Endothelial cell of umbilical vein (primary cell): Measurements from ENCODE around the gene KAT6B. TPM values are rescaled to one million over a fixed set of nuclear protein-coding genes. Genes with fewer than 3 reads are reported as not detected.

Experiments used
- BruUV-seq: library from RNA; stranded (reverse); fragments of 400-500 nt; replicated peaks from 2 replicates; lab custom pipeline; 2021; lab: Mats Ljungman, UMichigan
- CTCF ChIA-PET: fragments of 300-600, 350-600 bp; sonication (Branson Sonifier 250); formaldehyde crosslinking; loops from one replicate; lab custom pipeline; 2021; ENCODE audit warnings: antibody characterized with exemption, inconsistent platforms; lab: Charles Lee
- POLR2A ChIA-PET: fragments of 300-600, 350-600 bp; sonication (Branson Sonifier 250); formaldehyde crosslinking; loops from one replicate; lab custom pipeline; 2021; ENCODE audit warnings: antibody characterized with exemption, inconsistent platforms; lab: Charles Lee
- DNase-seq: peaks from one replicate; pipeline ENCODE4 v3.0.0-alpha.2; 2011; ENCODE audit warnings: low read depth, low spot score
- FAIRE-seq: peaks from 2 replicates; lab custom pipeline; 2011; peaks lifted over from hg19 to GRCh38; lab: Jason Lieb, UNC
- H2AFZ ChIP-seq: 2 replicates; pipeline ENCODE4 v1.6.0; 2012; ENCODE audit warnings: low read depth, low read length, control low read depth, inconsistent platforms
- H3K27ac ChIP-seq: 2 replicates; pipeline ENCODE4 v1.5.1; 2011; ENCODE audit warnings: low read depth, mild to moderate bottlenecking, control low read depth, low read length, moderate library complexity; ENCODE audit not compliant: insufficient read depth
- H3K27me3 ChIP-seq, 2 experiments: 2 replicates each; pipeline versions ENCODE4 v1.6.0 to v1.6.1; 2011; ENCODE audit warnings: low read length in 2 of 2, mixed read lengths in 1 of 2; ENCODE audit not compliant: control insufficient read depth in 2 of 2, insufficient read depth in 2 of 2
- H3K36me3 ChIP-seq, 2 experiments: 2 replicates in 1 of 2; 3 replicates in 1 of 2; pipeline ENCODE4 v1.5.1; 2011; ENCODE audit warnings: low read length in 2 of 2, mild to moderate bottlenecking in 1 of 2, moderate library complexity in 1 of 2; ENCODE audit not compliant: control insufficient read depth in 2 of 2, insufficient read depth in 2 of 2; ENCODE audit errors: extremely low read depth in 1 of 2
- H3K4me1 ChIP-seq: 3 replicates; pipeline ENCODE4 v1.5.1; 2011; ENCODE audit warnings: mild to moderate bottlenecking, low read length; ENCODE audit not compliant: control insufficient read depth, insufficient read depth; ENCODE audit errors: extremely low read depth
- H3K4me2 ChIP-seq: 2 replicates; pipeline ENCODE4 v1.6.1; 2011; ENCODE audit warnings: low read length, control low read depth, mixed read lengths; ENCODE audit not compliant: insufficient read depth
- H3K4me3 ChIP-seq, 3 experiments: fragments of 200-600 bp in 1 of 3; sonication (generic), shearing (Covaris generic) in 1 of 3; replicated peaks in 1 of 3; 2 replicates each; pipeline ENCODE4 v1.5.1; 2011 to 2016; ENCODE audit warnings: control low read depth in 3 of 3, low read length in 3 of 3, mild to moderate bottlenecking in 2 of 3, inconsistent platforms in 1 of 3, low read depth in 1 of 3, moderate library complexity in 1 of 3; ENCODE audit not compliant: insufficient read depth in 1 of 3
- H3K79me2 ChIP-seq: 2 replicates; pipeline ENCODE4 v1.6.0; 2012; ENCODE audit warnings: low read length, inconsistent platforms; ENCODE audit not compliant: control insufficient read depth, insufficient read depth
- H3K9ac ChIP-seq: replicated peaks from 2 replicates; pipeline ENCODE3; 2011; ENCODE audit warnings: low read length, control low read depth; ENCODE audit not compliant: insufficient read depth; ENCODE audit errors: extremely low read depth
- H3K9me1 ChIP-seq: replicated peaks from 3 replicates; pipeline ENCODE4 v1.6.0; 2011; ENCODE audit warnings: mild to moderate bottlenecking, low read length; ENCODE audit not compliant: control insufficient read depth, insufficient read depth; ENCODE audit errors: extremely low read depth
- H3K9me3 ChIP-seq: replicated peaks from 2 replicates; pipeline ENCODE4 v1.5.1; 2012; ENCODE audit warnings: low read length, inconsistent platforms; ENCODE audit not compliant: control insufficient read depth, insufficient read depth
- H4K20me1 ChIP-seq: replicated peaks from 2 replicates; pipeline ENCODE3; 2011; ENCODE audit warnings: mild to moderate bottlenecking, low read length; ENCODE audit not compliant: control insufficient read depth, insufficient read depth; ENCODE audit errors: extremely low read depth
- CTCF ChIP-seq, 2 donors: IDR thresholded peaks; 1 replicate in 1 of 2; 2 replicates in 1 of 2; pipeline ENCODE4 v1.5.1; 2011; ENCODE audit warnings: low read length in 2 of 2, mild to moderate bottlenecking in 2 of 2, moderate library complexity in 2 of 2, control low read depth in 1 of 2, inconsistent platforms in 1 of 2, low read depth in 1 of 2; ENCODE audit not compliant: insufficient read depth in 1 of 2; ENCODE audit errors: extremely low read depth in 1 of 2
- EZH2 ChIP-seq: IDR thresholded peaks from 2 replicates; pipeline ENCODE4 v1.6.1; 2012; ENCODE audit warnings: borderline replicate concordance, low read depth, mild to moderate bottlenecking, moderate library complexity, low read length, inconsistent platforms; ENCODE audit not compliant: severe bottlenecking
- FOS ChIP-seq: IDR thresholded peaks from 2 replicates; pipeline ENCODE4 v1.6.1; 2011; ENCODE audit warnings: mild to moderate bottlenecking, low read length, moderate library complexity, borderline replicate concordance; ENCODE audit not compliant: insufficient read depth
- GATA2 ChIP-seq: IDR thresholded peaks from 2 replicates; pipeline ENCODE4 v1.7.0; 2011; ENCODE audit warnings: low read depth, mild to moderate bottlenecking, moderate library complexity, mixed read lengths, low read length; ENCODE audit not compliant: insufficient read length, insufficient read depth
- JUN ChIP-seq: IDR thresholded peaks from 2 replicates; pipeline ENCODE4 v1.6.1; 2011; ENCODE audit warnings: borderline replicate concordance, low read depth; ENCODE audit not compliant: insufficient read length, insufficient read depth
- MAX ChIP-seq: IDR thresholded peaks from 2 replicates; pipeline ENCODE4 v1.6.1; 2011; ENCODE audit not compliant: insufficient read depth, insufficient read length
- MYC ChIP-seq: IDR thresholded peaks from one replicate; pipeline ENCODE4 v1.6.1; 2011; ENCODE audit warnings: mild to moderate bottlenecking, low read depth, low read length
- POLR2A ChIP-seq: IDR thresholded peaks from 2 replicates; pipeline ENCODE4 v1.6.1; 2012; ENCODE audit warnings: low read depth, mild to moderate bottlenecking, control low read depth, low read length
- POLR2AphosphoS5 ChIP-seq: IDR thresholded peaks from 2 replicates; pipeline ENCODE4 v1.6.1; 2012; ENCODE audit warnings: low read depth, mild to moderate bottlenecking, control low read depth, low read length, moderate library complexity; ENCODE audit not compliant: insufficient read depth
- dilution Hi-C: fragments of 300-500 bp; cut with MboI; formaldehyde crosslinking; loops from one replicate; pipeline ENCODE4 v1.15.0; 2019; ENCODE audit warnings: low sequenced_read_pairs; ENCODE audit not compliant: extremely low pct_ligation_motif_present
- intact Hi-C: fragments of 100-400 bp; cut with micrococcal nuclease; formaldehyde crosslinking; loops from one replicate; pipeline ENCODE4 v1.10.0; 2022
- polyA plus RNA-seq, 4 experiments: library from polyadenylated mRNA; depleted of rRNA in 3 of 4; stranded (reverse) in 3 of 4; unstranded in 1 of 4; fragments of >200 nt; gene quantifications; 2 replicates each; pipeline versions ENCODE4 v1.2.1 to v1.2.3, GENCODE V29; 2011 to 2012; ENCODE audit warnings: missing spikeins in 1 of 4
- total RNA-seq: library from RNA; stranded (reverse); gene quantifications from 2 replicates; pipeline ENCODE4 v1.2.3, GENCODE V29; 2021

KAT6B gene
- total and polyA plus RNA-seq, 2 donors (not counting 3 experiments of a cell fraction or from before 2014, with no cell fraction given), result 4.5 to 17.0 TPM

GRCh38 chr10:74835963-74836362, 9.6 kb downstream of the KAT6B start:
- Histone ChIP-seq H3K36me3 (no peaks in the 10 kb centered on the region), H3K9me3 (no peaks in the 10 kb centered on the region), H3K4me1 (no peaks in the 10 kb centered on the region), H3K27me3 (no peaks in the 10 kb centered on the region), H2AFZ (no peak overlapping the region), H4K20me1 (peaks cover 2% of the 10 kb centered on the region), H3K4me2 (no peak overlapping the region), H3K4me3 (no peak overlapping the region), H3K9me1 (no peaks in the 10 kb centered on the region), H3K9ac (no peak overlapping the region), H3K79me2 (peaks cover 5% of the 10 kb centered on the region), H3K27ac (no peak overlapping the region)
- BruUV-seq, result no TSS peak
- DNase-seq (no peak), FAIRE-seq (no peak)
- POLR2A ChIA-PET, result no interaction called here
- dilution Hi-C loops (no loop called here), intact Hi-C loops (no loop called here)
- TF ChIP-seq JUN (no peak), MYC (no peak), POLR2A (no peak), CTCF (IDR thresholded peaks at IDR 0.05; ENCODE audit: extremely low read depth in 1 of 2, insufficient read depth in 1 of 2, low read depth in 1 of 2, low read length in 2 of 2) (no peak), MAX (no peak), GATA2 (no peak), EZH2 (no peak), FOS (no peak), POLR2AphosphoS5 (no peak)
- CTCF ChIA-PET, result no interaction called here
